AG04450 (cell line): ENCODE measurements around the gene EFCAB9. TPM values are rescaled to one million over a fixed set of nuclear protein-coding genes. Genes with fewer than 3 reads are reported as not detected.
"Not testable (repeated sequence)": the region's sequence is repeated elsewhere in the genome, so short reads cannot be mapped to it uniquely, and the experiment has no call there.

Experiments used
- CTCF ChIA-PET: fragments of 300-600, 350-600 bp; formaldehyde crosslinking; extraction: SDS; loops from one replicate; lab custom pipeline; 2022; ENCODE audit warnings: antibody characterized with exemption, inconsistent platforms; lab: Charles Lee
- POLR2A ChIA-PET: fragments of 350-600 bp; formaldehyde crosslinking; extraction: SDS; loops from one replicate; lab custom pipeline; 2021; ENCODE audit warnings: antibody characterized with exemption, inconsistent platforms; lab: Yijun Ruan, JAX
- DNase-seq: peaks from one replicate; pipeline ENCODE4 v3.0.0-alpha.2; 2011; ENCODE audit warnings: low read depth, low spot score
- H3K27ac ChIP-seq: one replicate; pipeline ENCODE4 v1.5.1; 2012; ENCODE audit warnings: low read depth, low read length, control low read depth
- H3K27me3 ChIP-seq: one replicate; pipeline ENCODE4 v1.6.0; 2012; ENCODE audit warnings: low read length; ENCODE audit not compliant: control insufficient read depth, insufficient read depth
- H3K4me3 ChIP-seq: 2 replicates; pipeline ENCODE4 v1.5.1; 2011; ENCODE audit warnings: mild to moderate bottlenecking, low read depth, low read length, control low read depth
- H3K9me3 ChIP-seq: 2 replicates; pipeline ENCODE4 v1.5.1; 2012; ENCODE audit warnings: low read length; ENCODE audit not compliant: control insufficient read depth, insufficient read depth
- CTCF ChIP-seq: IDR thresholded peaks from 2 replicates; pipeline ENCODE4 v1.5.1; 2011; ENCODE audit warnings: low read depth, low read length, control low read depth, inconsistent platforms
- polyA plus RNA-seq: library from polyadenylated mRNA; depleted of rRNA; stranded (reverse); fragments of >200 nt; gene quantifications from 2 replicates; pipeline ENCODE4 v1.2.3, GENCODE V29; 2011

EFCAB9 gene
- polyA plus RNA-seq, 1 experiment, result not detected

DNA sequence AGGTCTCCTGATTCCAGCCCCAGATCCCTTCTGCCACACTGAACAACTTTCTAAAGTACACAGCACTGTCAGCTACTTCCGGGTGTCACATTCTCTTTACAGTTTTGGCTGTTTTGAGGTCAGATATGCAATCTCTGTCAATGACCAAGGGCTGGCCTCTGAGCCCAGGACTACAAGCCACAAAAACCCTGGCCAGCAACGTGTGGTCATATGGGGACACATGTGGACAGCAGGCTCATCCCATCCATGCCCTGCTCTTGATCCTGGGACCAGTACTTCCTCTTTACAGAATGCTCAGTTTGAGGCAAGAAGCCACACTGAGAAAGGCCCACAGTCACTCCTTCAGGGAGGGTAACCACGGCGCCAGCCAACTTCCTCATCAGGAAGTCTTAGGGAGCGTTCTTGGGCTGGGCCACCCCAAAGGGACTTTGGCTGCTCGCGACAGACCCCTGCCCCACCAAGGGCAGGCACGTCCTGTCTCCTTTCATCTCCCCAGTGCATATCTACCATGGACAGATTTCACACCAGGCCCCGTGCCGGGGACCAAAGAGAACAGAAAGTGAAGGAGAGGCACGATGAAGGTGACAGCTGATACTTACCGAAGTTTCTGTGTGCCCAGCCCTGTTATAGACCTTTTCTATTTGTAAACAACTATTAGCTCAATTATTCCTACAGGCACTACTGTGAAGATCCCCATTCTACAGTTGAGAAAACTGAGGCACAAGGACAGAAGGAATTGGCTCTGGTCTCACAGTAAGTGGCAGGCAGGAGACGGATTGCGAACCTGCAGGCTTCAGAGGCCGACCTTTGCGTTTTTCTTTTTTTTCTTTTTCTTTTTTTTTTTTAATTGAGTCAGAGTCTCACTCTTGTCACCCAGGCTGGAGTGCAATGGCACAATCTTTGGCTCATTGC, 43.2 kb upstream of the EFCAB9 start:
- TF ChIP-seq CTCF, result no peak
- Histone ChIP-seq H3K27me3 (no peaks in the 10 kb centered on the region), H3K9me3 (no peaks in the 10 kb centered on the region), H3K4me3 (no peak overlapping the region), H3K27ac (no peak overlapping the region)
- DNase-seq, result no peak
- CTCF ChIA-PET, result interaction anchor here (0.6 to 2.0 kb wide), 4 partner anchors 38 to 132 kb away, joined by 3 to 8 read pairs (median 4); partner anchors contain the start of gene STK10
- POLR2A ChIA-PET, result no interaction called here

DNA sequence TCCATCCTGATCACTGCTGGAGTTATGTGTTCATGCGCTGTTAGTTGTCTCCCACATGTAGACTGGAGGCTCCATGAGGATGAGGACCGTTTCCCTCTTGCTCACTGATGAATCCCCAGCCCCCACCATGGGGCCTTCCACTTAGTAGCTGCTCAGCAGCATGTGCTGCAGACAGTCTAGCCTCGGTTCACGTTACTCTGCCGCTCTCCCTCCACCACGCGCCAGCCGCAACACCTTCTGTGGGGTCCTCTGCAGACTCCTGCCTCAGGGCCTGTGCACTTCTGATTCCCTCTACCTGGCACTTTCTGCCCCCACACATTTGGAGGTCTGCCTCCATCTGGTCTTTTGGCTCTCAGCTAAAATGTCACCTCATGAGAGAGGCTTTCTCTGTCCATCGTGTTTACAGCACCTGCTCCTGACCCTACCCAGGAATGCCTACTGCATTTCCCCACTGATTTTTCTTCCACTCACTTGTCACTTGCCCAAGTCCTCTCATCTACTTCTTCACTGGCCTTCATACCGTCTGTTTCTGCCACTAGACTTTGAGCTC, 42.2 kb upstream of the EFCAB9 start:
- no peak for TF ChIP-seq CTCF
- no peak overlapping the region for H3K27ac ChIP-seq
- ChIA-PET POLR2A (no interaction called here), CTCF (interaction anchor here (2.0 kb wide), 1 partner anchor 37 kb away, joined by 8 read pairs; the partner anchor contains the start of gene STK10)
- DNase-seq, result no peak
- H3K4me3 ChIP-seq, result no peak overlapping the region
- H3K9me3 ChIP-seq, result no peaks in the 10 kb centered on the region
- H3K27me3 ChIP-seq, result no peaks in the 10 kb centered on the region

DNA sequence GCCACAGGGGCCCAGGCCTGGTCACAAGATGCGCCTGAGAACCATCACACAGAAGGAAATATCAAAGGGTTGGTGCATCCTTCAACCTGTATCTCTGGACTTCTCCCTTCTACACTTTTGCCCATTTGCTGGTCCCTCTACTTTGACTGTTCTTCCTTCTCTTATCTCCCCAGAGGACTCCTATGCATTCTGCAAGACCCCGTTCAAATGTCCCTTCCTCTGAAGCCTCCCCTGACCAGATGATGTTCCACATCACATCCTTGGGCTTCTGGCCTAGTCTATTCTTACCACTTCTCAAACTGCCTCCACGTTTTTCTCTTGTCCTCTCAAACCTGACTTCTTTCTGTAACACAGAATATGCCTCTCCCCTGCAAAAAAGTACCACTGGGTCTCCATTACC, 40.3 kb upstream of the EFCAB9 start:
- no peak for TF ChIP-seq CTCF
- ChIA-PET CTCF (interaction anchor here (0.8 to 0.9 kb wide), 2 partner anchors 8 to 35 kb away, joined by 3 to 4 read pairs; no protein-coding TSS in a partner anchor), POLR2A (no interaction called here)

GRCh38 chr5:172155101-172155500, 38.9 kb upstream of the EFCAB9 start:
- CTCF ChIA-PET, result interaction anchor here (0.6 to 1.4 kb wide), 2 partner anchors 32 to 1295 kb away, joined by 3 to 5 read pairs; no protein-coding TSS in a partner anchor
- H3K9me3 ChIP-seq, H3K4me3 ChIP-seq, DNase-seq, H3K27me3 ChIP-seq, H3K27ac ChIP-seq, POLR2A ChIA-PET: not testable (repeated sequence)

More for the DNA sequence above, 40.3 kb upstream of the EFCAB9 start:
- no peak for DNase-seq
- no peaks in the 10 kb centered on the region for H3K9me3 ChIP-seq
- H3K27ac ChIP-seq, result no peak overlapping the region
- H3K27me3 ChIP-seq, result no peaks in the 10 kb centered on the region
- H3K4me3 ChIP-seq, result no peak overlapping the region

GRCh38 chr5:172156541-172156994, 37.4 kb upstream of the EFCAB9 start:
- Histone ChIP-seq H3K27me3 (no peaks in the 10 kb centered on the region), H3K27ac (no peak overlapping the region), H3K4me3 (no peak overlapping the region), H3K9me3 (no peaks in the 10 kb centered on the region)
- no peak for TF ChIP-seq CTCF
- ChIA-PET POLR2A (no interaction called here), CTCF (interaction anchor here (0.6 to 1.4 kb wide), 3 partner anchors 11 to 49 kb away, joined by 3 to 5 read pairs (median 4); no protein-coding TSS in a partner anchor)
- no peak for DNase-seq
